HG03280 (cell line): ENCODE data around the gene MYH14.

ENCODE experiments used
- ATAC-seq: cut with Tn5 transposase; IDR thresholded peaks from one replicate; pipeline ENCODE4 v1.9.1; 2021; ENCODE audit warnings: mild to moderate bottlenecking, moderate library complexity; ENCODE audit not compliant: unreplicated experiment

Gene MYH14

DNA sequence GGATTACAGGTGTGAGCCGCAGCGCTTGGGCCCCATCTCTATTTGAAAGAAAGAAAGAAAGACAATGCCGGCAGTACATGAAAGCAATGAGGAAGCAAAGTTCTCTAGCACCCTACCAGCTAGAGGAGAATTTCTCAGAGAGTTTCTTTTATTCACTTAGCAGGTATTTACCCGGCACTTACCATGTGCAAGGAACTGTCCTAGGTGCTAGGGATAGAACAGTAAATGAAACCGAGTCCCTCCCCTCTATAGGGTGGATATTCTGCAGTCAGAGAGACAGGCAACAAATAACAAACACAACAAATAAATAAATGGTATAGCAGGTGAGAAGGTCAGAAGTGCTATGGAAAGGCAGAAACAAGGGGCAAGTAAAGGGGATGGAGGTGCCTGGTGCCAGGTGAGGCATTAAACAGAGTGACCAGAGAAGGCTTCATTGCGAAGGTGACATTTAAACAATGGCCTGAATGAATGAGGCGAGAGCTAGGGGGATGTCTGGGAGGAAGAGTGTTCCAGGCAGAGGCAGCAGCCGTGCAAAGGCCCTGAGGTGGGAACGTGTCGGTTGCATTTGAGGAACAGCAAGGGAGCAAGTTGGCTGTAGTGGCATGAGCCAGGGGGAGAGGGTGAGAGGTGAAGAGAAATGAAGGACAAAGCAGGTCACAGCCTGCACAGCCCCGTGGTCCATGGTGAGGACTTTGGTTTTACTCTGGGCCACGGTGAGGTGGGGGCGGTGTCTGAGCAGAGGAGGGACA lies 10.8 kb upstream of the MYH14 start:
- ATAC-seq: no peak

DNA sequence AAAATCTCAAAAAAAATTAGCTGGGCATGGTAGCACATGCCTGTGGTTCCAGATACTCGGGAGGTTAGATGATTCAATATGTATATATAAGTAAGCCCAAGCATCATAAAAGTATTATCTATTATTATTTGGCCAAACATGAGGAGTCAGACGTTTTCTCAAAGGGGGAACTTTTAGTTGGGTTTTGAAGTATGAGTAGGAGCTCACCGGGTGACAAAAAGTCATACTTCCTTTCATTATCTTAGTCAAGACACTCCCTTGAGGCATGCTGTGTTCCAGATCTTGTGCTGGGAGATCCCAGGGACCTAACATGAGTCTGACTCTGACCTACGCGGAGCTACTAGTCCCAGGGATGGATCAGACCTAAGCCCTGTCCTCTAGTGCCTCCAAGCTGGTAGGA lies 8.2 kb upstream of the MYH14 start:
- no peak for ATAC-seq

DNA sequence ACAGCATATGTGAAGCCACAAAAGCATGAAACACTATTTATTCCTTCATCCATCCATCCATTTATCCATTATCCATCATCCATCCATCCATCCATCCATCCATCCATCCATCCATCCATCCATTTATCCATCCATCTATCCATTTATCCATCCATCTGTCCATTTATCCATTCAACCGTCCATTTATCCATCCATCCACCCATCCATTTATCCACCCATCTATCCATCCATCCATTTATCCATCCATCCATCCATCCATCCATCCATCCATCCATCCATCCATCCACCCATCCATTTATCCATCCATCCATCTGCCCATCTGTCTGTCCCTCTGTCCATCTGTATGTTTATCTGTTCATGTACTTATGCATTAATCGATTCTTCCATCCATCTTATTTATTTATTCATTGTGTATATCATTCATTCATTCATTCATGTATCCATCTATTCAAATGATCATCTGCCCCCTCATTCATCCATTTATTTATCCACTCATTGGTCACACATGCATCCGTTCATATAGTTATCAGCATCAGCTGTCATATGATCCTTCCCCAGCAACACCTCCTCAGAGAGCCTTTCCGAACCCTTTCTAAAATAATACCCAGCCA lies 7.0 kb upstream of the MYH14 start:
- ATAC-seq: no peak

DNA sequence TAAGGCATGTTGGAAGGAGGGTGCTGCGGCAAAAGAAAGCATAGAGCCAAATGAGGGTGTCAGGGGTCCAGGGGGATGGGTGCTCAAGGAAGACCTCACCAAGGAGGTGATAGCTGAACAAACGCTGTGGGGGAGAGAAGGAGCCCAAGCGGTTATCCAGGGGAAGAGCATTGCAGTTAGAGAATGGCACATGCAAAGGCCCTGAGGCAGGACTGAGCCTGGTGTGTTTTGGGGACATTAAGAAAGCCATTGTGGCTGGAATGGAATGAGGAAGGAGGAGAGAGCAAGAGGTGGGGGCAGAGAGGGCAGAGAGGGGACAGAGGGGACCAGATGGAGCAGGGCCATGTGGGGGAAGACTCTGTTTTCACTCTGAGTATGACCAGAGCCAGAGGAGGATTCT lies 6.1 kb upstream of the MYH14 start:
- no peak for ATAC-seq

DNA sequence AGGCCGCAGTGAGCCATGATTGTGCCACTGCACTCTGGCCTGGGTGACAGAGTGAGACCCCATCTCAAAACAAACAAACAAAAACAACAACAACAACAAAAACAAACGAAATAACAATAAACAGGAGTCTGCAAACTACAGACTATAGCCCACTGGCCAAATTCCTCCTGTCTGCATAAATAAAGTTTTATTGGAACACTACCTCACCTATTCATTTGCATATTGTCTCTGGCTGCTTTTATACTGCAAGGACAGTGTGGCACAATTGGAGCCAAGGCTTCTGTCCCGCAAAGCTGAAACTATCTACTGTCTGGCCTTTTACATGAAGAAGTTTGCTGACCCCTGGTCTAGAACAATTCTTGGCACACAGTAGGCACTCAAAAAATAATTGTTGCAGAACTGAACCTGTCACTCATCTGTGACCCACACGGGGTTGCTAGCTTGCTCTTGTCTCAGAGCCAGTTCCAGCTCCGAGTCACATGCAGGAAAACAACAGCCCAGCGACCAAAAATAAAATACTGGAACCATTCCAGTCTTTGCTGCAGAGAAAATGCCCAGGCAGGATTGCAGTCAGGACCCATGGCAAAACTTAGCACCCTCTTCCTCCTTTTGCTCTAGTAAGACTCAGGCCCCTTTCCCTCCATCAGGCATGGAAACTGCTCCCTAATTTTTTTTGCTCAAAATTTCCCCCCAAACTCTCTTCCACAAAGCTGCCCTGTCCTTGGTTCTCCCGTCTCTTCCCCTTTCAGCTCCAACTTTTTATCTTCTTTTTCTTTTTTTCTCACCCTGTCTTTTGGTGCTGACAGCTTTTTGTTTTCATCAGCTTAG lies 4.8 kb upstream of the MYH14 start:
- no peak for ATAC-seq

DNA sequence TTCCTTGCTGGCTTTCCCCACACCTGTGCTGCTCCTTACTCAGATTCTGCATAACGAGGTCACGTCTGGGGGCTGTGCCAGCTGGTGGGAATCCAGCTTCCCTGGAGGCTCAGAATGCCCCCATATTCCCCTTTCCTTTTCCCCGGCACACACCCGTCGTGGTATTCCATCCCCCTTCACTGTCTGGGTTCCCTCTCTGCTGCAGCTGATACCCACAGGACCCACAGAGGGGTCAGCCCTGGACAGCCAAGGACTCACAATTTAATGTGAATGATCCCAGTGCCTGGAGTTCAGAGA lies 4.2 kb upstream of the MYH14 start:
- ATAC-seq: no peak

DNA sequence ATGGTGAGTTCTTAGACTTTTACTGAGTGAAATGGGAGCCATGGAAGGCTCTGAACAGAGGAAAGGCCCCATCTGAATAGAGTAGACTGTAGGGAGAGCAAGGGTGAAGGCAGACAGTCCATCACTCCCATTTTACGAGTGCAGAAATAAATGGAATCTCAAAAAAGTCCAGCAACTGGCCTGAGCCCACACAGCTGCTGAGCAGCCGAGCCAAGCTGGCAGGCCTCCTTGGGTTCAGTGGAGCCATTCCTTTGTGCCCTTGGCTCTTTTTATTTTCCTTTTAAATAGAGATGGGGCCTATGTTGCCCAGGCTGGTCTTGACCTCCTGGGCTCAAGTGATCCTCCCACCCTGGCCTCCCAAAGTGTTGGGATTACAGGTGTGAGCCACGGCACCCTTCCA lies 1.0 kb upstream of the MYH14 start:
- ATAC-seq: no peak

DNA sequence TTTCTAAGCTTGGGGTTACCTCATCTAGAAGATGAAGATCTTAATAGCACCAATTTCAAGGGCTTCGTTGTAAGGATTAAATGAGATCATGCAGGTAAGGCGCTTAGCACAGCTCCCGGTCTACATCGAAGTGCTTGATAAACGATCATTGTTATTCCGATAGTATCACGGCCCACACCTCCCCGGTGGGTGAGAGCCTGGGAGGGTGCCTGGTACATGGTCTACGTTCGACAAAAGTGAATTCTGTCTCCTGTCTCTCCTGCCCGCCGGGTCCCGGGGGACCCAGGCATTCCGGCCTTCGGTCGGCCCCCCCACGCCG lies 501 bp upstream of the MYH14 start:
- no peak for ATAC-seq

DNA sequence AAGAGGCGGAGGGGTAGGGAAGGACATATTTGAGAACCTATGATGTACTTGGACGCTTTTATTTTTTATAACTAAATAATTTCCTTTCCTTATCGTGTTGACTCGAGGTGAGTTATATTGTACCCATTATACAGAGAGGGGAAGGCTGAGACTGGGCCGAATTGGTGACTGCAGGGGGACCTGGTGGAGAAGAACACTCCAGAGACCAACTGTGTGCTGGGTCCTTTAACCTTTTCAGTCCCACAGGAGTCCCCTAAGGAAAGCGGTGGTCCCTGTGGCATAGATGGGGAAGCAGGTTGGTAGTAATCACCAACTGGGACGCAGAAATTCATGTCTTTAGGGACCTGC lies 633 bp downstream of the MYH14 start:
- no peak for ATAC-seq

DNA sequence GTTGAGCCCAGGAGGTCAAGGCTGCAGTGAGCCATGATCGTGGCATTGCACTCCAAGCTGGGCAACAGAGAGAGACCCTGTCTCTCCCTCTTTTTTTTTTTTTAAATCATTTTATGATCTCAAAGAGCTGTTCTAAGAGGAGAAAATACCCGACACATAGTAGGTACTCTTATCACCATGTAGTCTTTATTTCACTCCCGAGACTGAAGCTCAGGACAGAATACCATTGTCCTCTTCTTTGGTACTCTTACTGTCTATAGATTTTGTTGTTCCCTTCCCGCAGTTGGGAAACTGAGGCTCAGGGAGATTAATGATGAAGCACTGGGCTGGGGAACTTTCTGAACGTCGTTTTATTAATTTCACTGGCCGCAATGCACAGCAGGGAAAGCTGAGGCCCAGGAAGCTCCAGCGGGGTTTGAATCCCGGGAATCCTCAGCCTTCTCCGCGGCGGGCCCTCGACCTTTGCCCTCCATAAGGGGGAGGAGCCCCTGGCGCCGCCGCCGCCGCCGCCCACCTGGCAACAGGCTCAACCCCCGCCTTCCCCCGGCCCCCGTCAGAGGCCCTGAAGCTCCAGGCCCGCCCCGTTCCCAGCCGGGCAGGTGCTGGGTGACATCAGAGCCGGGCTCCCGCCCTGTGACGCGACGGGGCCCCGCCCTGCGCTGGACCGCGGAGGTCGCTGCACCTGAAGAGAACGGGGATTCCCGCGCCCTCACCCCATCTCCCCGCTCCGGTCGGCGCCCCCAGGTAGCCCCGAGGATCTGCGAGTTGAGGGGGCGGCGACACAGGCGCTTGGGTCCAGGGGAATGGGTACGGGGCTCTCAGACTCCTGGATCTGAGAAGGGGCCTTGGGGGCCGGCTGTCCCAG lies 1.6 kb downstream of the MYH14 start:
- no peak for ATAC-seq

DNA sequence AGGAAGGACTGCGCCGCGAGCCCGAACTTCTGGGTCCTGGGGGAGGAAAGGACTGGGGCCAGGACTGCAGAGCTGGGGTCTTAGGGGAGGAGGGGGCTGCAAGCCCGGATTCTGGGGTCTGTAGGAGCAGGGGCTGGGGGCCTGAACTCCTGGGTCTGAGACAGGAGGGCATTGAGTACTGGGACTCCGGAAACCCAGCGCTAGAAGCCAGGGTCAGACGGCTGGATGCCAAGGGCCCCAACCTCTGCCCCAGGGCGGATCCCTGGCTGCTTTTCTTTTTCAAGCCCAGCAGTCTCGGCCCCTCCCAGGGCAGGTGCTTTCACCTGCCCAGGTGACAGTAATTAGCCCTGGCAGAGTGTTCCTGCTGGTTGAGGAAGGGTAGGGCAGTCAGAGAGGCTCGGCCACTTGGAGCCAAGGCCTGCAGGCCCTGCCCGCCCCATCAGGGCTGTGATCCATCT lies 2.3 kb downstream of the MYH14 start:
- no peak for ATAC-seq

DNA sequence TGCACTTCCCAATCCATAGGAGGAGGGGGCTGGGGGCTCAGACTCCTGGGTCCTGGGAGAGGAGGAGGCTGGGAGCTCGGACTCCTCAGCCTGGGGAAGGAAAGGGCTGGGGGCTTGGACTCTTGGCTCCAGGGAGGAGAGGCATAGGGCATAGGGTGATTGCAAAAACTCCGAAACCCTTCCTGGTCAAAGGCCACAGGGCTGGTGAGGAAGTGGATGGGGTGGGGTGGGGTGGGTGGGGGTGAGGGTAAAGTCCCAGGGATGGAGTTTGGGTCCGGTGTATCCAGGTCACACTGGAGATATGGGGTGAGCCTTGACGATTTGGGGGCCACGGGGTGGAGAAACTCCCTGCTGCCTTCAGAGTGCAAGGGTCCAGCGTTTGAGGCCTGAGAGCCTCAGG lies 2.8 kb downstream of the MYH14 start:
- no peak for ATAC-seq

DNA sequence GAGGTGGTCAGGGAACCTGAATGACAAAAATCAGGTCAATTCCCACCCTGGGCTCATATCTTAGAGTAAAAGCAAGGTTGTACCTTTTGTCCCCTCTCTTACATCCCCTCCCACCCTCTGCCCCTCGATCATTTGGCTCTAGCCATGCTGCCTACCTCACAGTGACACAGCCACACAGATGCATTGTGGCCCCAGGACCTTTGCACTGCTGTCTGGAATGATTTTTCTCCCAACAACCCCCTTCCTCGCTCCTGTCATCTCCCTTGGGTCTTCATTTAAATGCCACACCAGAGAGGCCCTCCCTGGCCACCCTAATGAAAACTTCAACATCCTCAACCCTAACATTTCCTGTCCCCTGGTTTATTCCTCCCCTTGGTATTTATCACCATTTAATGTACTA lies 4.3 kb downstream of the MYH14 start:
- ATAC-seq: no peak

DNA sequence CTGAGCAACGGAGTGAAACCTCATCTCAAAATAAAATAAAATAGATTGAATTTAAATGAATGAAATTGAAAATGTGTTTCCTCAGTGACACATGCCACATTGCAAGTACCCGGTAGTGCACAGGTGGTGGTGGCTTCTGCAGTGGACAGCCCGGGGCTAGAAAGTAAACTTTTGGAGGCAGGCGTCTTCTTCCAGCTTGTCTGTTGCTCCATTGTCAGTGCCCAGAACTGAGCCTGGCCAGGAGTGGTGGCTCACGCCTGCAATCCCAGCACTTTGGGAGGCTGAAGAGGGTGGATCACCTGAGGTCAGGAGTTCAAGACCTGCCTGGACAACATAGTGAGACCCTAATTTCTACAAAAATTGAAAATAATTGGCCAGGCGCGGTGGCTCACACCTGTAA lies 5.7 kb downstream of the MYH14 start:
- ATAC-seq: no peak

DNA sequence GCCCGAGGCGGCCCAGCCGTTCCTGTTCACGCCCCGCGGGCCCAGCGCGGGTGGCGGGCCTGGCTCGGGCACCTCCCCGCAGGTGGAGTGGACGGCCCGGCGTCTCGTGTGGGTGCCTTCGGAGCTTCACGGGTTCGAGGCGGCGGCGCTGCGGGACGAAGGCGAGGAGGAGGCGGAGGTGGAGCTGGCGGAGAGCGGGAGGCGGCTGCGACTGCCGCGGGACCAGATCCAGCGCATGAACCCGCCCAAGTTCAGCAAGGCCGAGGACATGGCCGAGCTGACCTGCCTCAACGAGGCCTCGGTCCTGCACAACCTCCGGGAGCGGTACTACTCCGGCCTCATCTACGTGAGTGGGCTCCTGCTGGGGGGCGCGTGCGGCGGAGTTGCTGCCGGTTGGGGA lies 7.0 kb downstream of the MYH14 start:
- no peak for ATAC-seq

DNA sequence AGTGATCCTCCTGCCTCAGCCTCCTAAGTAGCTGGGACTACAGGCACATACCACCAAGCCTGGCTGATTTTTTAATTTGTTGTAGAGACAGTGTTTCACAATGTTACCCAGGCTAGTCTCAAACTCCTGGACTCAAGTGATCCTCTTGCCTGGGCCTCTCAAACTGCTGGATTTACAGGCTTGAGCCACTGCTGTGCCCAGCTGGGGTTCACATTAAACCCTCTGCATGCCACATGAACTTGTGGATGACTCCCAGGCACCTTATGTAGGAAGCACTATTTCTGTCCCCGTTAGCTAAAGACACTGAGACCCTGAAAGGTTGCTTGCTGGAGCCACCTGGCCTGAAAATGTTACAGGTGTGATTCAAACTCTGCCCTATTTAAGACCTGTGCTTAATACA lies 10.5 kb downstream of the MYH14 start:
- ATAC-seq: no peak

DNA sequence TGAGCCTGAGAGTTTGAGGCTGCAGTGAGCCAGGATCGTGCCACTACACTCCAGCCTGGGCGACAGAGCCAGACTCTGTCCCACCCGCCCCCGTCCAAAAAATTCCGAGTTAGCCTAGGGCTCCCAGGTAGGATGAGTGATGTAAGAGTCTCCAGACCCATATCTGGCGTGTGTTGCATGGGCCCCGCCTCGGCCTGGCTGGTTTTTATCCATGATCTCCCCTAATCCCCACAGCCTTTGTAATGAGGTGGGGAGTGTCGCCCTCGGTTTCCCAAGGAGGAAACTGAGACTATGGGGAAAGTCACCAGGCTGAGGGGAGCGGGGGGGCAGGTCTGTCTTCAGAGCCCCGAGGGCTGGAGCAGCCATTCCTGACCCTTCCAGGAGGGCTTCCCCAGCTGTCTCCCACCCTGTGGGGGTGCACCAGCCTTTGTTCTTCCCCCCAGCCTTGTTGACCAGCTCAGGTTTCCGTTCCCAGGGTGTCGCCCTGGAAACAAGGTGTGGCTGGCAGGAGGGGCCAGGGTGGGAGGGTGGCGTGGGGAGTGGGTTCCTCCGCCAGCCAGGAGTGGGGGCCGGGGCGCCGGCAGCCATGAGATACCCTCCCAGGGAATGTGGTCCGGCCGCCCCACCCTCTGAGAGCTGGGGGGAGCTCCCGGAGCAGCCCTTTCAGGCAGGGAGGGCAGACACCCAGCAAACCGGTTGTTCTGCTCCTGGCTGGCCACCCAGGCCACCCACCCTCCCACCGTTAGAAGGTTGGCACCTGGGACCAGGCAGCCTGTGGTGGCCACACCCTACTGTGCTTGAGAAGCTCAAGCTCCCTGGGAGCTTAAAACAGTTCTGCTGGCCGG lies 11.5 kb downstream of the MYH14 start:
- no peak for ATAC-seq

DNA sequence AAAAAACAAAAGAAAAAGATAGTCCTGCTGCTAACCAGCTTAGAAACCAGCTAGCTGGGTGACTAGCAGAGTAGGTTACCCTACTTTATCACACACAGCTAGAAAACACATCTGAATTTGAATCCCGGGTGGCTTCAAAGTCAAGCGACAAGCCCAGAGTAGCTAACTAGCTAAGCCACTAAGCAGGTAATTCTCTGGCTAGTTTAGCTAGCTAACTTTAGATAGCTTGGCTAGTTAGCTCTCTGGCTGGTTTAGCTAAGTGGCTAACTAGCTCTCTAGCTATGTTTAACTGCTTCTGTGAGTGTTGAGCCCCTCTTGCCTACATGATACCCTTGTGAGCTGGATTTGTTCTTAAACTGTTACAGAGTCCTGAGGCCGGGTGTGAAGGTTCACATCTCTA lies 12.4 kb downstream of the MYH14 start:
- ATAC-seq: no peak

DNA sequence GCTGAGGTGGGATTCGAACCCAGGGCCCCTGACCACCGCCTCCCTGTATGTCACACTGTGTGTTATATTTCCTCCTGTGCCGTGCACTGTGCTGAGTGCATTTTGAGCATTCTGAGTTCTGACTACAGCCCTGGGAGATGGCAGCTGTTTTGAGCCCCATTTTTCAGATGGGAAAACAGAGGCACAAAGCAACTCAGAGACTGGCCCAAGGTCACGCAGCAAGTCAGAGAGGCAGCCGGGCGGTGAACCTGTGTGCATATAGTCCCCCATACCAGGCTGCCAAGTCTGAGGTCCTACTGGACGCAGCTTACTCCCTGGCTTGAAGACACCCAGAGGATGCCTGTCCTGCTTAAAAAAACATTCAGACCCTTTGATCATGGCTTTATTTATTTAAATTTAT lies 17.7 kb downstream of the MYH14 start:
- no peak for ATAC-seq

DNA sequence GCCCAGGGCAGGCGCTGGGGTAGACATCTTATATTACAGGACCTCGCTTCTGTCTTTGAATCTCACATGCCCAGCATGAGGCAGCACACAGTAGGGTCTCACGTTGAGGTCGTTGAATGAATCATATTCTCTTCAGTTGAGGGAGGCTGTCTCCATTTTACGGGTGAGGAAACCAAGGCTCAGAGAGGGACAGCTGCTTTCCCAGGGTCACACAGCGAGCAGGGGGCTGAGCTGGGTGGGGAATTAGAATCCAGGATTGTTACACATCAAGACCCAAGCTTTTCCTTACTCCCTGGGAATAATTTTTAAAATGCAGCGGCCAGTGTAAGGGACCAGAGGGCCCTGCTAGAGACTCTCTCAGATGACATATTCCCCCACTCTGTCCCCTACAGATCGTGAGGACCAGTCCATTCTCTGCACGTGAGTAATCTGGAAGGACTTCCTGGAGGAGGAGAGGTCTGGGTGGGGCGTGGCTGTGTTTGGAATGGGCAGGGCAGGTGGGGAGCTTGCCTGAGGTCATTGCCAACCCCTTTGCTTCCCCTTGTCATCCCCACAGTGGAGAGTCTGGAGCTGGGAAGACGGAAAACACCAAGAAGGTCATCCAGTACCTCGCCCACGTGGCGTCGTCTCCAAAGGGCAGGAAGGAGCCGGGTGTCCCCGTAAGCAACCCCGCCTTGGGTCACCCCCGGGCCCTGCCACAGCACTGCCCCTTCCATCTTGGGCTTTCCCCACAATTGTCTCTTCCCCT lies 19.4 kb downstream of the MYH14 start:
- ATAC-seq: no peak
